C4-2B (cell line): ENCODE results near the gene CDK14.

Experiments used
- CTCF ChIP-seq: fragments of 450-650 bp; conservative IDR thresholded peaks from 2 replicates; pipeline ENCODE4 v1.5.1; 2017; ENCODE audit warnings: mild to moderate bottlenecking
- ZFX ChIP-seq: fragments of 450-650 bp; IDR thresholded peaks from 2 replicates; pipeline ENCODE4 v1.6.1; 2017

GRCh38 chr7:90755041-90755440 lies 158.9 kb downstream of the CDK14 start:
- TF ChIP-seq CTCF (no peak), ZFX (no peak)
